ENCODE data around the gene CDH4.

GRCh38 chr20:61848851-61849250 is 596.8 kb downstream of the CDH4 start:
- TF ChIP-seq POLR2A (IDR thresholded peaks at IDR 0.05; ENCODE audit: low read depth, low read length) (no peak), CTCF (IDR thresholded peaks at IDR 0.05; ENCODE audit: extremely low read depth in 1 of 2, insufficient read depth in 1 of 2, low read depth in 1 of 2, low read length in 2 of 2) (no peak), POLR2AphosphoS5 (IDR thresholded peaks at IDR 0.05; ENCODE audit: insufficient read depth, low read depth, low read length) (no peak)

Data from endothelial cell of umbilical vein (primary cell).